ENCODE results near the gene TXK. TPM values are rescaled to one million over a fixed set of nuclear protein-coding genes. Genes with fewer than 3 reads are reported as not detected.

Gene TXK
- total and polyA plus RNA-seq, 7 donors, result 0.55 to 7.5 (median 0.99) TPM; not detected in 2

- Histone ChIP-seq H3K9me3 (no peaks in the 10 kb centered on the region), H3K4me3 (no peak overlapping the region), H3K36me3 (no peaks in the 10 kb centered on the region), H3K4me1 (no peaks in the 10 kb centered on the region), H3K27ac (no peak overlapping the region), H3K27me3 (no peaks in the 10 kb centered on the region)
- 54 to 78% methylated on average over 1 of the region's 1 CpG for WGBS, 2 donors
- DNase-seq, result no peak
- TF ChIP-seq POLR2AphosphoS5 (IDR thresholded peaks at IDR 0.05) (no peak), EP300 (IDR thresholded peaks at IDR 0.05) (no peak), POLR2A (IDR thresholded peaks at IDR 0.05) (no peak)
- intact Hi-C loops (cut with DNase I), result no loop called here
Measured at GRCh38 chr4:48110452-48110978, 23.5 kb downstream of the TXK start.

- DNase-seq, result no peak
- Histone ChIP-seq H3K27ac (no peak overlapping the region), H3K4me3 (no peak overlapping the region), H3K36me3 (no peaks in the 10 kb centered on the region), H3K9me3 (no peaks in the 10 kb centered on the region), H3K27me3 (no peaks in the 10 kb centered on the region), H3K4me1 (no peaks in the 10 kb centered on the region)
- intact Hi-C loops (cut with DNase I), result no loop called here
- WGBS, 2 donors, result 57 to 67% methylated on average over 5 of the region's 5 CpGs
- TF ChIP-seq, protein P1, sequence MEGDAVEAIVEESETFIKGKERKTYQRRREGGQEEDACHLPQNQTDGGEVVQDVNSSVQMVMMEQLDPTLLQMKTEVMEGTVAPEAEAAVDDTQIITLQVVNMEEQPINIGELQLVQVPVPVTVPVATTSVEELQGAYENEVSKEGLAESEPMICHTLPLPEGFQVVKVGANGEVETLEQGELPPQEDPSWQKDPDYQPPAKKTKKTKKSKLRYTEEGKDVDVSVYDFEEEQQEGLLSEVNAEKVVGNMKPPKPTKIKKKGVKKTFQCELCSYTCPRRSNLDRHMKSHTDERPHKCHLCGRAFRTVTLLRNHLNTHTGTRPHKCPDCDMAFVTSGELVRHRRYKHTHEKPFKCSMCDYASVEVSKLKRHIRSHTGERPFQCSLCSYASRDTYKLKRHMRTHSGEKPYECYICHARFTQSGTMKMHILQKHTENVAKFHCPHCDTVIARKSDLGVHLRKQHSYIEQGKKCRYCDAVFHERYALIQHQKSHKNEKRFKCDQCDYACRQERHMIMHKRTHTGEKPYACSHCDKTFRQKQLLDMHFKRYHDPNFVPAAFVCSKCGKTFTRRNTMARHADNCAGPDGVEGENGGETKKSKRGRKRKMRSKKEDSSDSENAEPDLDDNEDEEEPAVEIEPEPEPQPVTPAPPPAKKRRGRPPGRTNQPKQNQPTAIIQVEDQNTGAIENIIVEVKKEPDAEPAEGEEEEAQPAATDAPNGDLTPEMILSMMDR (IDR thresholded peaks at IDR 0.05), result peak in 1 of 4 experiments; percentile 8
- no peak for TF ChIP-seq EP300 (IDR thresholded peaks at IDR 0.05)
- TF ChIP-seq POLR2A (IDR thresholded peaks at IDR 0.05), result no peak
- no peak for TF ChIP-seq POLR2AphosphoS5 (IDR thresholded peaks at IDR 0.05)
Measured at GRCh38 chr4:48109413-48110263, 24.4 kb downstream of the TXK start.

- DNase-seq, result no peak
- no peaks in the 10 kb centered on the region for H3K4me1 ChIP-seq
- no peaks in the 10 kb centered on the region for H3K27me3 ChIP-seq
- intact Hi-C loops (cut with DNase I), result no loop called here
- WGBS, 2 donors, result 96 to 98% methylated on average over 2 of the region's 2 CpGs
- TF ChIP-seq POLR2A (IDR thresholded peaks at IDR 0.05) (no peak), EP300 (IDR thresholded peaks at IDR 0.05) (no peak), POLR2AphosphoS5 (IDR thresholded peaks at IDR 0.05) (no peak)
- TF ChIP-seq, protein P1 (IDR thresholded peaks at IDR 0.05), result no peak
- H3K4me3 ChIP-seq, result no peak overlapping the region
- H3K36me3 ChIP-seq, result no peaks in the 10 kb centered on the region
- H3K27ac ChIP-seq, result no peak overlapping the region
- no peaks in the 10 kb centered on the region for H3K9me3 ChIP-seq
Measured at GRCh38 chr4:48108309-48109073, 25.6 kb downstream of the TXK start.

GRCh38 chr4:48105230-48105629 lies 28.8 kb downstream of the TXK start:
- H3K9me3 ChIP-seq, result no peaks in the 10 kb centered on the region
- no peaks in the 10 kb centered on the region for H3K27me3 ChIP-seq
- H3K4me1 ChIP-seq, result no peaks in the 10 kb centered on the region
- WGBS, 2 donors, result 96 to 97% methylated on average over 1 of the region's 1 CpG
- DNase-seq, result no peak
- TF ChIP-seq POLR2AphosphoS5 (IDR thresholded peaks at IDR 0.05) (no peak), EP300 (IDR thresholded peaks at IDR 0.05) (no peak), POLR2A (IDR thresholded peaks at IDR 0.05) (no peak)
- TF ChIP-seq, protein P1 (IDR thresholded peaks at IDR 0.05), result no peak
- no peak overlapping the region for H3K27ac ChIP-seq
- no peak overlapping the region for H3K4me3 ChIP-seq
- intact Hi-C loops (cut with DNase I), result no loop called here
- H3K36me3 ChIP-seq, result no peaks in the 10 kb centered on the region
